Measurements from ENCODE around the gene TRABD2B.

Gene TRABD2B

DNA sequence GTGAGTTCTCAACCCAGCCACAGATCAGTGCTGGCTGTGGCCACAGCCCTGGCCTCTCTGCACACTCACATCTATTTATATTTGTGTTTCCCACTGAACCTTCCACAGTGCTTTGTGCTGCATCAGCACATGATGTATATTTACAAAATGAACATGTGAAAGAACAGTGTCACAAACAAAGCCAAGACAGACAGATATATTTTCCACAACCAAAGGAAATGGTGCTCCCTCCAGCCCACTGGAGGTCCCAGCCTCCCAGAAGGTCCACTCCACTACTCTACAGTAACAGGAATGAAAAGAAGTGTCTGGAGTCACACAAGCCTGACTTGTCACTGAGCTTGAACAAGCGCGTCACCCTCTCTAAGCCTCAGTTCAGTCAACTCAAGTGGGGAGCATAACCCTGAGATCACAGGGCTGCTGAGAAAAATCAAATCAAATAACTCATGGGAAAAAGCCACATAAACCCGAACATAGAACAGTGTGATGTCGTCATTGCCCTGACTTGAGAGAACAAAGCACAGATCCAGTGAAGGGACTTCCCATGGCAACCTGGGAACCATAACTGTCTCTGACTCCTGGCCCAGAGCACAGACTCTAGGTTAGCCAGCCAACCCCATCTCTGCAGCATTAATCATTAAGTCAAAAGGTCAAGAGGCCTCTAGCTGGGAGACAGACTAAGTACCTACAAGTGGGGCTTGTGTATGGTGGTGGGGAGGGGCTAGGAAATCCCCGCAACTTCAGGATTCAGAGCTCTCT is 121.2 kb downstream of the TRABD2B start:
- no peak for DNase-seq (ENCODE audit: low read depth)

DNA sequence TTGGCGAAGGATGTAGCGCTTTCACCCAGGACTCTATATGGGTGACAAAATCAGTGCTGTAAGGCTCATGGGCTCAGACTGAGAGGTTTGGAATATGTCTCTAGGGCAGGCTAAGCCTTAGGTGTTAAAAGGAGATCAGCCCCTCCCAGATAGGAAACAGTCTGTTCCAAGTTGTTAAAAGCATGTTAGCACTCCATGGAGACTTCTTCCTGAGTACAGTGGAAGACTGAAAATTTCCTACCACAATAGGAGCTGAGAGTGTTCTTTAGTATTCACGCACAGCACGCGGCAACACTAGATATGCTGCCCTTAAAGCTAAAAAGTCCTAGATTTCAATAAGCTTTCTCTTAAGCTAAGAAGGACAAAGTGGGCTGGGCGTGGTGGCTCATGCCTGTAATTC is 122.1 kb downstream of the TRABD2B start:
- DNase-seq (ENCODE audit: low read depth): no peak

- DNase-seq (ENCODE audit: low read depth): no peak
These were observed 123.8 kb downstream of the TRABD2B start for GRCh38 chr1:47873337-47873736.

DNA sequence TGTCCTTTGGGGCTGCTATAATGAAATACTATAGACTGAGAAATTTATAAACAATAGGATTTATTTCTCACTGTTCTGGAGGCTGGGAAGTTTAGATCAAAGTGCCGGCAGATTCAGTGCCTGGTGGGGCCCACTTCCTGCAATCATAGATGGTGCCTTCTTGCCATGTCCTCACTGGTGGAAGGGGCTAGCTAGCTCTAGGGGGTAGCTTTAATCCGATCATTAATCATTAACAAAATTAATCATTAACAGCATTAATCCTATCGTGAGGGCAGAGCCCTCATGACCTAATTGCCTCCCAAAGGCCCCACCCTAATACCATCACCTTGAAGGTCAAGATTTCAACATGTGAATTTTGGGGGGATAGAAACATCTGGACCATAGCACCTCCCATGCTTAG is 124.3 kb downstream of the TRABD2B start:
- no peak for DNase-seq (ENCODE audit: low read depth)

DNA sequence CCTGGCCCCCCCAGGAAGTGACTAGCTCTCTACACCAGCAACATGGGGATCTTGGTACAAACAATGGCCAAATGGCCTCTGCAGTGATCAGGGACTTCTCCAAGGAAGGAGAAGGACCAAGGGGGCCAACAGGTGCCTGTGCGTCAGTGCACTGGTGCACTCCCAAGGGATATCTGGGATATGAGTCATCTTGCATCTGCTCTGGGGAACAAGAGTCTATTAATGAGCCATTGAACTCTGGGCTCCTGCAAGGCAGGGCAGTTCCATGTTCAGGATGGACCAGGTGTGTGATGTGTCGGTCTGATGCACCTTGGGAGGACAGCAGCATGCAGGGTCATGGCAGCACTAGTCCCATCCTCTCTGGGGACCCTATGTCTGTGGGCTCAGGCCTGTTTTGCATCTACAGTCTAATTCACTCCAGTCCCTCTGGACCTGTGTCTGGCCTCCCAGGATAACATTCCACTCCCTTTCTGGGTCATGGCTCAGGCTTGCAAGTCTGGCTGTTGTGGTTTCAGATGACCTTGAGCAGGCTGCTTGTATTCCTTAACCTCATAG is 125.3 kb downstream of the TRABD2B start:
- peak; percentile 2 for DNase-seq (ENCODE audit: low read depth)

- no peak for DNase-seq (ENCODE audit: low read depth)
These were observed 126.1 kb downstream of the TRABD2B start for GRCh38 chr1:47870946-47871676.

GRCh38 chr1:47870480-47870879 is 126.7 kb downstream of the TRABD2B start:
- DNase-seq (ENCODE audit: low read depth): no peak

- DNase-seq (ENCODE audit: low read depth): no peak
These were observed 128.9 kb downstream of the TRABD2B start for GRCh38 chr1:47868348-47868676.

DNA sequence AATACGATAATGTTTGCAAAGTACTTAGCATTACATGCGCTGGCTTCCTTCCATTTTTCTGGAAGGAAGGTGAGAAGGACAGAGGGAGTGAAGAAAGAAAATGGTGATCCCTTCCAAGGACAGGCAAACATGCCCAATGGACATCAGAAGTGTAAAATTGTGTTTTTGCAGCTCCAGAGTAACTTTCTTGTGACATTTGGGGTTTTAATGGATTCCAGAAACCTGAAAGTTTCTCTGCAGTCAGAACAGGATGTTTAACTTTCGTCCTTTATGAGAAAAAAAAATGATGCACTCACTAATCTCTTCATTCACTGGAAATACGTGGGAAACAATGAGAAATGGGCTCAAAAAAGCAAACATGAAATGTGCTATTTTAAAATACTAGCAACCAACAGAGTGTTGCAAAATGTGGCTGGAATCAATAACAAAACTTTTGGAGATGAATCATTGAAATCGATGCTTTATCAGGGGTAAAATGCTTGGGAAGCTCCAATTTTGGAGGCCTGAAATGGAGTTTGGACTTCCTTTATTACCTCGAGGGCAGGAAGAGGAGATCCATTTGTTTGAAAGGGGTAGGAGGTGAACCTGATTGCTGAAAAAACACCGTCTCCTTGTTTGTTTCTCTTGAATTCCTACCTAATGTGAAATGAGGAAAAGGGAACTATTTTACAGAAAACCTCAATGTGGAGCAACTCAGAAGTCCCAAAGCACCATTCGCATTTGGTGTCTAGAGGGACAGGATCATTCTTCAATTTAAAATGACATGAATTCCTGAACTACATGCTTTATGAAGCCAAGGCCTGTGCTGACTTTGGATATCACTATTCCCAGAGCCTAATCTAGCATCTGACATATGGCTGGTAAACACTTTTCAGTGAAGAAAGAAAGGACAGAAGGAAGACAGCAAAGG is 129.5 kb downstream of the TRABD2B start:
- no peak for DNase-seq (ENCODE audit: low read depth)

- no peak for DNase-seq (ENCODE audit: low read depth)
These were observed 130.4 kb downstream of the TRABD2B start for GRCh38 chr1:47866601-47867437.

- DNase-seq (ENCODE audit: low read depth): no peak
These were observed 131.2 kb downstream of the TRABD2B start for GRCh38 chr1:47865881-47866535.

GRCh38 chr1:47859092-47859743 is 138.0 kb downstream of the TRABD2B start:
- no peak for DNase-seq (ENCODE audit: low read depth)

GRCh38 chr1:47856996-47857395 is 140.2 kb downstream of the TRABD2B start:
- no peak for DNase-seq (ENCODE audit: low read depth)

DNA sequence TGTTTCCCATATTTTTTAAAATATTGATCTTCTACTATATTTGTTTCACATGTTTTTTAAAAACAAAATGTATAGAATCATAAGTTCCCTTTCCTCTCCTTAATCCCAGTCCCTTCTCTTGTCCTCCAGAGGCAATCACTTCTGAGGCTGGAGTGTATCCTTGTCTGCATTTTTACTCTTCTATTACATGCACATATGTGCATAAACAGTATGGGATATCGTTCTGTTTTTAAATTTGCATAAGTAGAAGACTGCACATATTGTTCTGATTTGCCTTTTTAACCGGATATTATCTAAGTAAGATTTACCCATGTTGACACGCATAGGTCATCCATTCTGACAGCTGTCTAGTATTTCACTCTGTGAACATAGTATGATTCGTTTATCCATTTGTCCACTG is 142.0 kb downstream of the TRABD2B start:
- no peak for DNase-seq (ENCODE audit: low read depth)

GRCh38 chr1:47854552-47855144 is 142.5 kb downstream of the TRABD2B start:
- DNase-seq (ENCODE audit: low read depth): no peak

- no peak for DNase-seq (ENCODE audit: low read depth)
These were observed 143.3 kb downstream of the TRABD2B start for GRCh38 chr1:47853852-47854251.

- no peak for DNase-seq (ENCODE audit: low read depth)
These were observed 144.1 kb downstream of the TRABD2B start for GRCh38 chr1:47853059-47853458.

- DNase-seq (ENCODE audit: low read depth): no peak
These were observed 145.0 kb downstream of the TRABD2B start for GRCh38 chr1:47852006-47852718.

DNA sequence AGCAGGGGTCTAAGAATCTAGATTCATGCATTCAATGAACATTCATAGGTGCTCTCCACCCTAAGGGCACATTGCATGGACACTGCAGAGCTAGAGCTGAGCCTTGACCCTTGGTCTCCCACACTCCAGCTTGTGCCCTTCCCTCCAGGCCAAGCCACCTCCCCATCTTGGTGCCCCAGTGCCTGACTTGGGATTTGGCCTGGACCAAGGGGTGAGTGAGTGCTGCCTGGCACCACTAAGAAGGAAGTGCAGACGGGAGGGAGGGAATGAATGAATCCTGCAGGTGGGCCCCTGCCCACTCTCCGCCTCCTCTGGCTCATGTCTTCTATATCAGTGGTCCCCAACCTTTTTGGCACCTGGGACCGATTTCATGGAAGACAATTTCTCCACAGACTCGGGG is 146.7 kb downstream of the TRABD2B start:
- no peak for DNase-seq (ENCODE audit: low read depth)
